Right atrium auricular region (tissue), 2 donors: ENCODE data around the gene LCOR. TPM values are rescaled to one million over a fixed set of nuclear protein-coding genes. Genes with fewer than 3 reads are reported as not detected.
"Not testable (repeated sequence)": the region's sequence is repeated elsewhere in the genome, so short reads cannot be mapped to it uniquely, and the experiment has no call there.

Experiments
- DNase-seq: peaks from one replicate; pipeline ENCODE4 v3.0.0-alpha.2; 2019; ENCODE audit warnings: low spot score
- H3K27ac ChIP-seq, 2 donors: fragments of 200-600 bp; sonication (generic); 1 replicate in 1 of 2; 2 replicates in 1 of 2; pipeline ENCODE4 v1.5.1; 2016 to 2019
- H3K27me3 ChIP-seq, 2 donors: fragments of 200-600 bp; sonication (generic); one replicate each; pipeline versions ENCODE4 v1.5.1 to v1.6.0; 2017 to 2019
- H3K36me3 ChIP-seq: fragments of 200-600 bp; sonication (generic); one replicate; pipeline ENCODE4 v1.5.1; 2016
- H3K4me1 ChIP-seq, 2 donors: fragments of 200-600 bp; sonication (generic); one replicate each; pipeline versions ENCODE4 v1.5.1 to v1.6.0; 2017 to 2019
- H3K4me3 ChIP-seq, 2 donors: fragments of 200-600 bp; sonication (generic); 1 replicate in 1 of 2; 2 replicates in 1 of 2; pipeline ENCODE4 v1.5.1; 2017 to 2019; ENCODE audit warnings: mild to moderate bottlenecking in 1 of 2, moderate library complexity in 1 of 2
- H3K9me3 ChIP-seq, 2 donors: fragments of 200-600 bp; sonication (generic); one replicate each; pipeline ENCODE4 v1.5.1; 2019
- total RNA-seq, 2 donors: library from RNA; depleted of rRNA; stranded (reverse); fragments of >200 nt; gene quantifications; one replicate each; pipeline ENCODE4 v1.1.0, GENCODE V29; 2016
- TF ChIP-seq, protein P1 (sequence below), 2 donors: fragments of 200-600 bp; sonication (generic); IDR thresholded peaks; one replicate each; pipeline ENCODE4 v1.5.1; 2019; ENCODE audit warnings: antibody characterized with exemption in 2 of 2

The LCOR gene
- total RNA-seq, 2 donors from 2014 or later = 10.2 to 12.2 TPM

DNA sequence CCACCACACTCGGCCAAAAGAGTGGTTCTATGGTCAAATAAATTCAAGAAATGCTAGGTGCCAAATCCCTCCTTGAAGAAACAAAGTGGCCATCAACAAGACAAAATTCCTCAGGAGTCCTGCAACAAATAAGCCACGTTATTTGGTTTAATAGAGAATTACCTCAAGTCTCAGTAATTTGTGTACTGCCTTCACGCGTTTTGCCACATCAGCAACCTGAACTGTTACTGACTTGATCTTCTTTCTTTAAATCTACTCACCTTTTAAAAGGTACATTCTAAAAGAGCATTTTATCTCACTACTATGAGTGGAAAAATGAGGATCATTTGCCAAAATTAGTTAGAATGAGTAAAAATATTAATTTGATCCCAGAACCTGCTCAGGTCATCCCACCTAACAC is 34.6 kb upstream of the LCOR start:
- H3K4me3 ChIP-seq = no peak overlapping the region
- H3K4me1 ChIP-seq = no peaks in the 10 kb centered on the region
- DNase-seq = no peak
- H3K27ac ChIP-seq = no peak overlapping the region
- H3K27me3 ChIP-seq = no peaks in the 10 kb centered on the region
- H3K9me3 ChIP-seq = no peaks in the 10 kb centered on the region
- TF ChIP-seq, protein P1, sequence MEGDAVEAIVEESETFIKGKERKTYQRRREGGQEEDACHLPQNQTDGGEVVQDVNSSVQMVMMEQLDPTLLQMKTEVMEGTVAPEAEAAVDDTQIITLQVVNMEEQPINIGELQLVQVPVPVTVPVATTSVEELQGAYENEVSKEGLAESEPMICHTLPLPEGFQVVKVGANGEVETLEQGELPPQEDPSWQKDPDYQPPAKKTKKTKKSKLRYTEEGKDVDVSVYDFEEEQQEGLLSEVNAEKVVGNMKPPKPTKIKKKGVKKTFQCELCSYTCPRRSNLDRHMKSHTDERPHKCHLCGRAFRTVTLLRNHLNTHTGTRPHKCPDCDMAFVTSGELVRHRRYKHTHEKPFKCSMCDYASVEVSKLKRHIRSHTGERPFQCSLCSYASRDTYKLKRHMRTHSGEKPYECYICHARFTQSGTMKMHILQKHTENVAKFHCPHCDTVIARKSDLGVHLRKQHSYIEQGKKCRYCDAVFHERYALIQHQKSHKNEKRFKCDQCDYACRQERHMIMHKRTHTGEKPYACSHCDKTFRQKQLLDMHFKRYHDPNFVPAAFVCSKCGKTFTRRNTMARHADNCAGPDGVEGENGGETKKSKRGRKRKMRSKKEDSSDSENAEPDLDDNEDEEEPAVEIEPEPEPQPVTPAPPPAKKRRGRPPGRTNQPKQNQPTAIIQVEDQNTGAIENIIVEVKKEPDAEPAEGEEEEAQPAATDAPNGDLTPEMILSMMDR (IDR thresholded peaks at IDR 0.05) = no peak
- H3K36me3 ChIP-seq = no peaks in the 10 kb centered on the region

DNA sequence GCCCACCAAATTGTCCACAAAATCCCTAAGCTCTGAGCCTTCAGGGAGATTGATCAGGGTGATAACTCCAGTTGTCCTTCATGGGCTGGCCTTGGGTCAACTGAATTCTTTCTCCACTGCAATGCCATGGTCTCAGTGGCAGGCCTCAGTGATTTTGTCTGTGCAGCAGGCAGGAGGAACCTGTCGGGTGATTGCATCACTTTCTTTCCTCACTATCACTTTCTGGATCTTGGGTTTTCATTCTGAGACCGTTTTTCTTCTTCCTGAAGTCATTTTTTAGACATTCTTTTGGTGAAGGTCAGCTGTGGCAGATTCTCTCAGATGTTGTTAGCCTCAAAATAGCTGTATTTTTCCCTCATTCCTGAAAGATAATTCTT is 28.8 kb upstream of the LCOR start:
- H3K4me1 ChIP-seq = no peaks in the 10 kb centered on the region
- no peak for DNase-seq
- TF ChIP-seq, protein P1 (IDR thresholded peaks at IDR 0.05) = no peak
- no peaks in the 10 kb centered on the region for H3K9me3 ChIP-seq
- no peaks in the 10 kb centered on the region for H3K27me3 ChIP-seq
- H3K4me3 ChIP-seq = no peak overlapping the region
- H3K36me3 ChIP-seq = no peaks in the 10 kb centered on the region
- H3K27ac ChIP-seq = no peak overlapping the region

DNA sequence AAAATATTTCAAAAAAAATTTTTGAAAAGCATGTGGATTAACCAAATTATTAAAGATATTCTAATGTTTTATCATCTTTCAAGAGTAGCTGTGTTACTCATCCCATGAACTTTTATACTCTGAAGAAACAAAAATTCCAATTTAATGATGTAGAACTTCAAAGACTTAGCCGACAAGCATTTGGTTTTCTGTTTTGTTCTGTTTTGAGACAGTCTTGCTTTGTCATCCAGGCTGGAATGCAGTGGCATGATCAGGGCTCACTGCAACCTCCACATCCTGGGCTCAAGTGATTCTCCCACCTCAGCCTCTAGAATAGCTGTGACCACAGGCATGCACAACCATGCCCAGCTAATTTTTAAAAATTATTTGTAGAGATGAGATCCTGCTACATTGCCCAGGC is 17.8 kb upstream of the LCOR start:
- no peak overlapping the region for H3K4me3 ChIP-seq
- H3K4me1 ChIP-seq = no peaks in the 10 kb centered on the region

DNA sequence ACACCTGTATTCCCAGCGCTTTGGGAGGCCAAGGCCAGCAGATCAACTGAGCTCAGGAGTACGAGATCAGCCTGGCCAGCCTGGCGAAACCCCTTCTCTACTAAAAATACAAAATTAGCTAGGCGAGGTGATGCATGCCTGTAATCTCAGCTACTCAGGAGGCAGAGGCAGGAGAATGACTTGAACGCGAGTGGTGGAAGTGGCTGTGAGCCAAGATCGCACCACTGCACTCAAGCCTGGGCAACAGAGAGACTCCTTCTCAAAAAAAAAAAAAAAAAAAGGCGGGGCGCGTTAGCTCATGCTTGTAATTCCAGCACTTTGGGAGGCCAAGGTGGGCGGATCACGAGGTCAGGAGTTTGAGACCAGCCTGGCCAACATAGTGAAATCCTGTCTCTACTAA is 13.1 kb upstream of the LCOR start:
- not testable (repeated sequence) for H3K9me3 ChIP-seq, H3K27me3 ChIP-seq

More for the DNA sequence above, 17.8 kb upstream of the LCOR start:
- no peak for DNase-seq
- H3K36me3 ChIP-seq = no peaks in the 10 kb centered on the region
- TF ChIP-seq, protein P1 (IDR thresholded peaks at IDR 0.05) = no peak
- no peaks in the 10 kb centered on the region for H3K27me3 ChIP-seq
- H3K27ac ChIP-seq = no peak overlapping the region
- no peaks in the 10 kb centered on the region for H3K9me3 ChIP-seq

DNA sequence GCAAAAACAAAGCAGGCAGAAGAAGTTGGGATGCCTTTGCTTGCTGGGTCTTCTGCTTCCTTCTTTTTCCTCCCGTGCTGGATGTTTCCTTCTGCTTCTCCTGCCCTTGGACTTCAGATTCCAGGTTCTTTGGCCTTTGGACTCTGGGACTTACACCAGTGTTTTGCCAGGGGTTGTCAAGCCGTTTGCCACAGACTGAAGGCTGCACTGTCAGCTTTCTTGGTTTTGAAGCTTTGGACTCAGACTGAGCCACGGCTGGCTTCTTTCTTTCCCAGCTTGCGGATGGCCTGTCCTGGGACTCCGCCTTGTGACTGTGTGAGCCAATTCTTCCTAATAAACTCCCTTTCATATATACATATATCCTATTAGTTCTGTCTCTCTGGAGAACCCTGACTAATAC is 11.3 kb upstream of the LCOR start:
- TF ChIP-seq, protein P1 (IDR thresholded peaks at IDR 0.05) = no peak
- no peaks in the 10 kb centered on the region for H3K4me1 ChIP-seq
- H3K4me3 ChIP-seq = no peak overlapping the region
- no peaks in the 10 kb centered on the region for H3K36me3 ChIP-seq
- no peaks in the 10 kb centered on the region for H3K9me3 ChIP-seq
- DNase-seq = no peak
- no peak overlapping the region for H3K27ac ChIP-seq
- peaks cover 0 to 2% of the 10 kb centered on the region in 2 donors for H3K27me3 ChIP-seq

More for the DNA sequence above, 13.1 kb upstream of the LCOR start:
- not testable (repeated sequence) for H3K27ac ChIP-seq, H3K4me3 ChIP-seq, DNase-seq, H3K4me1 ChIP-seq, H3K36me3 ChIP-seq

DNA sequence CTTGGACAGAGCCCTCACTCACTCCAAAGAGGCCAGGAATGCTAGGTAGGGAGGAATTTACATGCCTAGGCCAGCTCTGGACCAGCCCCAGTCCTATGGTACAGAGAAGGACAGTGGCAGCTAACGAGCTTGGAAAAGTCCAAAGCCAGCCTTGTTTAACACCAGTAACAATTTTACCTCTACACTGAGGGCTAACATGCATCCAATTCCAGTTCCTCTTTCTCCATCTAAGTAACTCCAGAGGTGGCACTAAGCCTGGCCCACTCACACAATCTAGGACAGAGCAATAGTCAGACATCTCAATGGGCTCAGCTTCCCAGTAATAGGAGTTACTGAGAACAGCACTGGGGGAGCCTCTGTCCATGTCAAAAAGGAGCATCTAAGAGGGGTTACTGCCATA is 5.7 kb upstream of the LCOR start:
- Histone ChIP-seq H3K9me3 (no peaks in the 10 kb centered on the region), H3K27me3 (peaks cover 0 to under 1% of the 10 kb centered on the region in 2 donors), H3K36me3 (no peaks in the 10 kb centered on the region), H3K4me1 (peaks cover 0 to 6% of the 10 kb centered on the region in 2 donors), H3K27ac (no peak overlapping the region), H3K4me3 (no peak overlapping the region)
- TF ChIP-seq, protein P1 (IDR thresholded peaks at IDR 0.05) = no peak
- no peak for DNase-seq
